PFSK-1 (cell line): Measurements from ENCODE around the gene CARMIL1.

Experiments
- POLR2AphosphoS5 ChIP-seq: IDR thresholded peaks from 2 replicates; pipeline ENCODE4 v1.6.1; 2012; ENCODE audit warnings: low read depth, mild to moderate bottlenecking, control low read depth, low read length, moderate library complexity
- REST ChIP-seq, 2 experiments: IDR thresholded peaks; 2 replicates each; pipeline versions ENCODE4 v1.6.1 to v1.8.0; 2011 to 2012; ENCODE audit warnings: low read depth in 2 of 2, low read length in 2 of 2, control low read depth in 1 of 2, inconsistent platforms in 1 of 2, mild to moderate bottlenecking in 1 of 2, moderate library complexity in 1 of 2; ENCODE audit not compliant: insufficient read depth in 1 of 2
- SIN3A ChIP-seq: IDR thresholded peaks from 2 replicates; pipeline ENCODE4 v1.6.1; 2012; ENCODE audit warnings: mild to moderate bottlenecking, low read length, moderate library complexity, borderline replicate concordance; ENCODE audit not compliant: insufficient read depth
- TAF1 ChIP-seq: IDR thresholded peaks from 2 replicates; pipeline ENCODE4 v1.6.1; 2012; ENCODE audit warnings: low read length, control low read depth, borderline replicate concordance; ENCODE audit not compliant: insufficient read depth

DNA sequence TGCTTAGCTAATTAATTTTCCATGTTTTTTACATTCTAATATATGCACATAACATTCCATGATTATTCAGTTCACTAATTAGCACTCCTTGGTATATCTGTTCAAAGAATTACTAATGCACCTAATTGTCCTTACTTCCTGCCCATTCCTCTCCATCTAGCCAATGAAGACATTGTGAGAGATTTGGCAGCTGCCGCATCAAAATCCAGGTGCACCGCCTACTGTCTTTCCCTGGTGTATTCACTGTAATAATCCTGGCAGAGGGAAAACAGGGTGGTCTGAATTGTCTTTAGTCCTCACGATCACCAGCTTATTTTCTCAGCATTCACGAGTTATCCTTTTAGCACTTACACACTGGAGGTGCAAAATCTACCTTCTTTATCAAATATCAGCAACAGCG, 311.8 kb downstream of the CARMIL1 start:
- TF ChIP-seq TAF1, result no peak
- no peak for TF ChIP-seq POLR2AphosphoS5
- no peak for TF ChIP-seq REST (IDR thresholded peaks at IDR 0.05; ENCODE audit: insufficient read depth in 1 of 2, low read depth in 2 of 2, low read length in 2 of 2)
- TF ChIP-seq SIN3A, result no peak
